Hematopoietic multipotent progenitor cell treated with erythropoietin and hydrocortisone succinate and interleukin-3 and kit ligand, for 17 days (in vitro differentiated cells): ENCODE data around the gene PIEZO2.

Experiments
- DNase-seq: peaks from one replicate; pipeline ENCODE4 v3.0.0-alpha.2; 2015; ENCODE audit warnings: low spot score

Gene PIEZO2

GRCh38 chr18:10785798-10786197 lies 363.6 kb downstream of the PIEZO2 start:
- no peak for DNase-seq

- DNase-seq, result no peak
Observed at GRCh38 chr18:10784596-10785202, 364.7 kb downstream of the PIEZO2 start.

GRCh38 chr18:10783941-10784340 lies 365.4 kb downstream of the PIEZO2 start:
- no peak for DNase-seq

GRCh38 chr18:10776493-10776892 lies 372.9 kb downstream of the PIEZO2 start:
- no peak for DNase-seq

- no peak for DNase-seq
Observed at GRCh38 chr18:10775026-10775425, 374.3 kb downstream of the PIEZO2 start.

GRCh38 chr18:10771053-10771709 lies 378.2 kb downstream of the PIEZO2 start:
- DNase-seq, result no peak

- no peak for DNase-seq
Observed at GRCh38 chr18:10770264-10770663, 379.1 kb downstream of the PIEZO2 start.

- DNase-seq, result no peak
Observed at GRCh38 chr18:10768221-10768620, 381.1 kb downstream of the PIEZO2 start.

GRCh38 chr18:10767658-10768057 lies 381.7 kb downstream of the PIEZO2 start:
- DNase-seq, result no peak

GRCh38 chr18:10760986-10761385 lies 388.4 kb downstream of the PIEZO2 start:
- no peak for DNase-seq

GRCh38 chr18:10759241-10759640 lies 390.1 kb downstream of the PIEZO2 start:
- no peak for DNase-seq

GRCh38 chr18:10757946-10758345 lies 391.4 kb downstream of the PIEZO2 start:
- no peak for DNase-seq

GRCh38 chr18:10757349-10757748 lies 392.0 kb downstream of the PIEZO2 start:
- DNase-seq, result no peak

- DNase-seq, result no peak
Observed at GRCh38 chr18:10755855-10756254, 393.5 kb downstream of the PIEZO2 start.

- DNase-seq, result no peak
Observed at GRCh38 chr18:10754128-10754527, 395.2 kb downstream of the PIEZO2 start.

- no peak for DNase-seq
Observed at GRCh38 chr18:10752382-10752781, 397.0 kb downstream of the PIEZO2 start.

- no peak for DNase-seq
Observed at GRCh38 chr18:10751653-10752052, 397.7 kb downstream of the PIEZO2 start.

GRCh38 chr18:10750191-10751035 lies 399.0 kb downstream of the PIEZO2 start:
- no peak for DNase-seq

GRCh38 chr18:10748641-10749040 lies 400.7 kb downstream of the PIEZO2 start:
- DNase-seq, result no peak

GRCh38 chr18:10745971-10746370 lies 403.4 kb downstream of the PIEZO2 start:
- DNase-seq, result no peak

GRCh38 chr18:10745219-10745618 lies 404.1 kb downstream of the PIEZO2 start:
- DNase-seq, result no peak

GRCh38 chr18:10743766-10744165 lies 405.6 kb downstream of the PIEZO2 start:
- DNase-seq, result no peak

GRCh38 chr18:10739152-10739551 lies 410.2 kb downstream of the PIEZO2 start:
- no peak for DNase-seq
